A549 (cell line): Measurements from ENCODE around the gene RASGEF1C. TPM values are rescaled to one million over a fixed set of nuclear protein-coding genes. Genes with fewer than 3 reads are reported as not detected.

Experiments used
- ATAC-seq, 2 experiments: fragments of 200-7000 bp in 1 of 2; fragments of >200 bp in 1 of 2; cut with Nextera tagmentation in 1 of 2; cut with Tn5 transposase in 1 of 2; 3 replicates each; pipeline versions ENCODE4 v1.8.0 to v1.9.1; 2018 to 2020; ENCODE audit warnings: mild to moderate bottlenecking in 1 of 2, moderate library complexity in 1 of 2
- CTCF ChIA-PET: fragments of 300-600 bp; sonication (Branson Sonifier 250); formaldehyde crosslinking; extraction: SDS; loops from one replicate; lab custom pipeline; 2021; ENCODE audit warnings: antibody characterized with exemption, inconsistent platforms; lab: Yijun Ruan, JAX
- POLR2A ChIA-PET: fragments of 350-600 bp; formaldehyde crosslinking; extraction: SDS; loops from one replicate; lab custom pipeline; 2021; ENCODE audit warnings: antibody characterized with exemption, inconsistent platforms; lab: Yijun Ruan, JAX
- DNase-seq, 2 experiments: peaks; one replicate each; pipeline versions ENCODE4 v3.0.0 to v3.0.0-alpha.2; 2011 to 2016; ENCODE audit warnings: low read depth in 1 of 2, low spot score in 1 of 2
- FAIRE-seq: peaks from 2 replicates; lab custom pipeline; 2011; peaks lifted over from hg19 to GRCh38; lab: Jason Lieb, UNC
- H3K27ac ChIP-seq, 2 experiments: fragments of >200 bp; sonication (Bioruptor Twin); formaldehyde crosslinking; 3 replicates each; pipeline ENCODE4 v1.5.1; 2016 to 2017
- H3K4me1 ChIP-seq: fragments of >200 bp; sonication (Bioruptor Twin); formaldehyde crosslinking; 3 replicates; pipeline ENCODE4 v1.6.1; 2016
- H3K4me2 ChIP-seq: fragments of >200 bp; sonication (Bioruptor Twin); formaldehyde crosslinking; 3 replicates; pipeline ENCODE4 v1.6.1; 2016
- H3K4me3 ChIP-seq: fragments of >200 bp; sonication (Bioruptor Twin); formaldehyde crosslinking; 3 replicates; pipeline ENCODE4 v1.5.1; 2016
- H3K9me3 ChIP-seq: fragments of >200 bp; sonication (Bioruptor Twin); formaldehyde crosslinking; 3 replicates; pipeline ENCODE4 v1.6.1; 2016
- CEBPB ChIP-seq, 2 experiments: fragments of >200 bp in 1 of 2; sonication (Bioruptor Twin) in 1 of 2; formaldehyde crosslinking in 1 of 2; IDR thresholded peaks; 2 replicates each; pipeline ENCODE4 v1.6.1; 2012 to 2016
- FOSL2 ChIP-seq, 2 experiments: fragments of 450-650 bp in 1 of 2; fragments of >200 bp in 1 of 2; sonication (Bioruptor Twin) in 1 of 2; formaldehyde crosslinking; IDR thresholded peaks; 2 replicates each; pipeline versions ENCODE4 v1.5.0 to v1.6.1; 2016 to 2020; ENCODE audit warnings: mild to moderate bottlenecking in 1 of 2, moderate library complexity in 1 of 2
- HEYL ChIP-seq: fragments of 250-450 bp; sonication (Bioruptor Pico); IDR thresholded peaks from 2 replicates; pipeline ENCODE4 v1.8.0; 2021; ENCODE audit warnings: mild to moderate bottlenecking, moderate library complexity
- KDM5A ChIP-seq: fragments of 200-600 bp; sonication (generic); IDR thresholded peaks from 2 replicates; pipeline ENCODE4 v1.6.1; 2016; ENCODE audit warnings: antibody characterized with exemption, mild to moderate bottlenecking
- MAZ ChIP-seq: fragments of 150-350 bp; IDR thresholded peaks from 2 replicates; pipeline ENCODE4 v1.6.1; 2014; ENCODE audit warnings: antibody characterized with exemption, low read depth, low read length, borderline replicate concordance
- NPAS2 ChIP-seq: fragments of 250-450 bp; sonication (Bioruptor Pico); IDR thresholded peaks from 2 replicates; pipeline ENCODE4 v1.8.0; 2022; ENCODE audit warnings: mild to moderate bottlenecking, moderate library complexity, borderline replicate concordance
- NR3C1 ChIP-seq: fragments of >200 bp; sonication (Bioruptor Twin); formaldehyde crosslinking; IDR thresholded peaks from 3 replicates; pipeline ENCODE4 v1.6.1; 2017
- PHF8 ChIP-seq: fragments of 200-600 bp; sonication (generic); IDR thresholded peaks from 2 replicates; pipeline ENCODE4 v1.6.1; 2016; ENCODE audit warnings: low read depth, mild to moderate bottlenecking, antibody characterized with exemption, moderate library complexity, borderline replicate concordance
- POLR2A ChIP-seq: IDR thresholded peaks from 2 replicates; pipeline ENCODE4 v1.6.1; 2012; ENCODE audit warnings: mild to moderate bottlenecking, low read length
- POLR2AphosphoS2 ChIP-seq: conservative IDR thresholded peaks from 2 replicates; pipeline ENCODE4 v1.6.1; 2012; ENCODE audit warnings: low read length, improper control_type of control experiment, inconsistent platforms
- SREBF2 ChIP-seq: fragments of 450-650 bp; IDR thresholded peaks from 2 replicates; pipeline ENCODE4 v1.6.1; 2014; ENCODE audit warnings: mild to moderate bottlenecking, moderate library complexity
- TFCP2L1 ChIP-seq: fragments of 250-450 bp; sonication (Bioruptor Pico); IDR thresholded peaks from 2 replicates; pipeline ENCODE4 v1.5.0; 2021; ENCODE audit warnings: mild to moderate bottlenecking
- ZC3H11A ChIP-seq: fragments of 450-650 bp; IDR thresholded peaks from 2 replicates; pipeline ENCODE4 v1.6.1; 2014; ENCODE audit warnings: antibody characterized with exemption, mild to moderate bottlenecking
- ZNF302 ChIP-seq: fragments of 250-450 bp; sonication (Bioruptor Pico); IDR thresholded peaks from 2 replicates; pipeline ENCODE4 v1.9.0; 2021; ENCODE audit warnings: inconsistent platforms, mild to moderate bottlenecking, moderate library complexity
- WGBS: methylation state at CpG from one replicate; pipeline ENCODE4 v1.1.6; 2017; ENCODE audit errors: missing lambda C conversion rate; 5-methylcytosine and 5-hydroxymethylcytosine counted together
- polyA plus RNA-seq, 4 experiments: library from polyadenylated mRNA; depleted of rRNA in 3 of 4; stranded (reverse); fragments of >200 nt; fragmentation: RNase III in 1 of 4; extraction: RNeasy Plus Mini Kit Qiagen cat#74134 plus additional on column Dnase treatment in 1 of 4; gene quantifications; 2 replicates in 3 of 4; 3 replicates in 1 of 4; pipeline ENCODE4 v1.2.3, GENCODE V29; 2011 to 2017
- TF ChIP-seq, protein P1 (sequence below): fragments of 250-450 bp; sonication (Bioruptor Pico); IDR thresholded peaks from 2 replicates; pipeline ENCODE4 v1.5.0; 2020; ENCODE audit warnings: low read depth, mild to moderate bottlenecking, moderate library complexity
- TF ChIP-seq, protein P2 (sequence below): fragments of >200 bp; sonication (Bioruptor Twin); formaldehyde crosslinking; IDR thresholded peaks from 3 replicates; pipeline ENCODE4 v1.5.1; 2016

The RASGEF1C gene
- polyA plus RNA-seq, 2 of the 4 experiments (the other 2 are of a cell fraction), result 0.12 TPM; not detected in 1

DNA sequence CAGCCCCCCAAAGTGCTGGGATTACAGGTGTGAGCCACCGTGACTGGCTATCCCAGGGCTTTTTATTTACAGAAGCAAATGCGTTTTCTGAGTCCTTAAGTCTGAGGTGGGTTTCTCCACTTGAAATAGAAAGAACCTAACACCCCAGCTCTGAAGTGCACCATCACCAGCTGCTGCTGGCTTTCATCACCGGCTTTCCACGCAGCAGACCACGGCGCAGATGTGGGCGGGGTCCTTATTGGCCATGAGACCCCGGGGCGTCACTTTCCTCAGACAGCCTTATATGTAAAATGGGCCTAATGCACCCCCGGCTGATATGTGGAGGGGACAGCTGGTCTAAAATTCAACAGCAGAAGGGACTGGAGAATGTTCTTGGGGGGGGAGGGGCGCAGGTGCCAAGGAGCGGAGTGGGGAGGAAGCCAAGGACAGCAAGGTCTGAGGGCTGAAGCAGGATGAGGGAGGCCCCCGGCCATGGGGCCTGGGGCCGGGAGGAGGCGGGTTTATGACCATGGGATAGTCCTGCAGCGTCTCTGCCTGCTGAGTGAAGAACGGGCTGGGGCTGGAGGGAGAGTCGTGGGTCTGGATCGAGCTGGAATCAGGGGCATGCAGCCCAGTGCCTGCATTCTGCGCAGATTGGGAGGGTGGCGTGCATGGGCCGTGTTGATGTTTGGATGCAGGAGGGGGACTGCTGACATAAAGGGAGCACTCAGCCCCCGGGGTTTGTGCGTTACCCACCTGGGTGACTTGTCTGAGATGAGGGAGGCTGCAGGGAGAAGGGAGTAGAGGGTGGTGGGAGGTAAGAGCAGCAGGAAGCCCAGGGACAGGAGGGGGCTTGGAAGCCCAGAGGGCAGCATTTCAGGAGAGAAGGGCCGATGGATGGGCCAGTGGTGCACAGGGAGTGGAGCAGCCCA, 30.2 kb downstream of the RASGEF1C start:
- CTCF ChIA-PET, result interaction anchor here (1.7 kb wide), 1 partner anchor 32 kb away, joined by 3 read pairs; no protein-coding TSS in a partner anchor
- H3K4me1 ChIP-seq, result peaks cover 3% of the 10 kb centered on the region; the same call in 1 of the 3 replicates
- no peak overlapping the region for H3K4me3 ChIP-seq
- FAIRE-seq (no peak), DNase-seq (no peak)
- WGBS, result 76% methylated on average over 25 of the region's 25 CpGs
- no peak overlapping the region for H3K4me2 ChIP-seq
- POLR2A ChIA-PET, result no interaction called here
- TF ChIP-seq POLR2A (no peak), SREBF2 (no peak), NPAS2 (CRISPR knock-in tag) (no peak), MAZ (no peak), CEBPB (IDR thresholded peaks at IDR 0.05) (no peak), FOSL2 (IDR thresholded peaks at IDR 0.05) (no peak), FOSL2 (CRISPR knock-in tag; IDR thresholded peaks at IDR 0.05) (no peak), TFCP2L1 (no peak), NR3C1 (no peak), PHF8 (no peak)
- TF ChIP-seq, protein P1, sequence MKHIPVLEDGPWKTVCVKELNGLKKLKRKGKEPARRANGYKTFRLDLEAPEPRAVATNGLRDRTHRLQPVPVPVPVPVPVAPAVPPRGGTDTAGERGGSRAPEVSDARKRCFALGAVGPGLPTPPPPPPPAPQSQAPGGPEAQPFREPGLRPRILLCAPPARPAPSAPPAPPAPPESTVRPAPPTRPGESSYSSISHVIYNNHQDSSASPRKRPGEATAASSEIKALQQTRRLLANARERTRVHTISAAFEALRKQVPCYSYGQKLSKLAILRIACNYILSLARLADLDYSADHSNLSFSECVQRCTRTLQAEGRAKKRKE (CRISPR knock-in tag), result no peak
- TF ChIP-seq, protein P2, sequence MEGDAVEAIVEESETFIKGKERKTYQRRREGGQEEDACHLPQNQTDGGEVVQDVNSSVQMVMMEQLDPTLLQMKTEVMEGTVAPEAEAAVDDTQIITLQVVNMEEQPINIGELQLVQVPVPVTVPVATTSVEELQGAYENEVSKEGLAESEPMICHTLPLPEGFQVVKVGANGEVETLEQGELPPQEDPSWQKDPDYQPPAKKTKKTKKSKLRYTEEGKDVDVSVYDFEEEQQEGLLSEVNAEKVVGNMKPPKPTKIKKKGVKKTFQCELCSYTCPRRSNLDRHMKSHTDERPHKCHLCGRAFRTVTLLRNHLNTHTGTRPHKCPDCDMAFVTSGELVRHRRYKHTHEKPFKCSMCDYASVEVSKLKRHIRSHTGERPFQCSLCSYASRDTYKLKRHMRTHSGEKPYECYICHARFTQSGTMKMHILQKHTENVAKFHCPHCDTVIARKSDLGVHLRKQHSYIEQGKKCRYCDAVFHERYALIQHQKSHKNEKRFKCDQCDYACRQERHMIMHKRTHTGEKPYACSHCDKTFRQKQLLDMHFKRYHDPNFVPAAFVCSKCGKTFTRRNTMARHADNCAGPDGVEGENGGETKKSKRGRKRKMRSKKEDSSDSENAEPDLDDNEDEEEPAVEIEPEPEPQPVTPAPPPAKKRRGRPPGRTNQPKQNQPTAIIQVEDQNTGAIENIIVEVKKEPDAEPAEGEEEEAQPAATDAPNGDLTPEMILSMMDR, result no peak
- TF ChIP-seq, all 56 proteins: peak for 0
- no peak for ATAC-seq
- Histone ChIP-seq H3K27ac (no peak overlapping the region), H3K9me3 (peaks cover 13% of the 10 kb centered on the region)

DNA sequence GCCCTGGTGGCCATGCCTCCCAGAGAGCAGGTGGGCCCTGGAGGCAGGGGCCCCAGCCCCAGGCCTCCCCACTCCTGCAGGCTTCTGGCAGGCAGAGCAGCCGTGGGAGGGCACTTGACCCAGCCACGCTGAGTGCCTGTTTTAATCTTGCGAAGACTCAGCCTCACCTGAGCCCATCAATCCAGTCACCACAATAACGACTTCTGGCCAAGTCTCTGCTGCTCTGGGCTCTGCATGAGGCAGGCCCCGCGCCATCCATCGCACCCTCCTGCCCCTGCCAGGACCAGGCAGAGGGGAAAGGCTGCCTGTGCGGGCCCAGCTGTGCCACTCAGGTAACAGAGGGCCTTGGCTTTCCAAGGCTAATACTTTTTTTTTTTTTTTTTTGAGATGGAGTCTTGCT, 32.8 kb downstream of the RASGEF1C start:
- no peak overlapping the region for H3K4me2 ChIP-seq
- no peaks in the 10 kb centered on the region for H3K9me3 ChIP-seq
- ChIA-PET CTCF (no interaction called here), POLR2A (no interaction called here)
- H3K4me3 ChIP-seq, result no peak overlapping the region
- no peak overlapping the region for H3K27ac ChIP-seq
- ATAC-seq (no peak), FAIRE-seq (no peak), DNase-seq (no peak)
- TF ChIP-seq, protein P1 (CRISPR knock-in tag), result no peak
- TF ChIP-seq, protein P2, result no peak
- TF ChIP-seq FOSL2 (IDR thresholded peaks at IDR 0.05), result no peak
- TF ChIP-seq FOSL2 (CRISPR knock-in tag; IDR thresholded peaks at IDR 0.05), result no peak
- no peak for TF ChIP-seq KDM5A
- no peak for TF ChIP-seq ZNF302 (CRISPR knock-in tag)
- no peak for TF ChIP-seq POLR2AphosphoS2
- no peak for TF ChIP-seq ZC3H11A
- no peak for TF ChIP-seq HEYL (CRISPR knock-in tag)
- peaks cover 3% of the 10 kb centered on the region; the same call in 1 of the 3 replicates for H3K4me1 ChIP-seq
- 89% methylated on average over 7 of the region's 8 CpGs for WGBS
